T-helper 2 cell treated with Interferon-gamma antibody and Interleukin-4, amounts not matched to agents 5 μg/mL and 100 μg/mL, for 36 hours (primary cell): ENCODE measurements around the gene KRTAP12-3.
"Not testable (repeated sequence)": the region's sequence is repeated elsewhere in the genome, so short reads cannot be mapped to it uniquely, and the experiment has no call there.

Source experiments
- DNase-seq: peaks from one replicate; pipeline ENCODE4 v3.0.0; 2021; ENCODE audit warnings: low spot score
- H3K27ac Mint-ChIP-seq: one replicate; pipeline ENCODE4 v1.8.0; 2021; ENCODE audit warnings: mild to moderate bottlenecking, mixed read lengths
- H3K27me3 Mint-ChIP-seq: one replicate; pipeline ENCODE4 v1.8.0; 2021; ENCODE audit warnings: low read depth, mixed read lengths
- H3K36me3 Mint-ChIP-seq: one replicate; pipeline ENCODE4 v1.8.0; 2021; ENCODE audit warnings: low read depth, mixed read lengths
- H3K4me1 Mint-ChIP-seq: one replicate; pipeline ENCODE4 v1.8.0; 2021; ENCODE audit warnings: low read depth, mixed read lengths
- H3K4me3 Mint-ChIP-seq: one replicate; pipeline ENCODE4 v1.8.0; 2022; ENCODE audit warnings: mild to moderate bottlenecking, moderate library complexity, mixed read lengths
- H3K9me3 Mint-ChIP-seq: one replicate; pipeline ENCODE4 v1.8.0; 2021; ENCODE audit warnings: mixed read lengths

Gene KRTAP12-3

DNA sequence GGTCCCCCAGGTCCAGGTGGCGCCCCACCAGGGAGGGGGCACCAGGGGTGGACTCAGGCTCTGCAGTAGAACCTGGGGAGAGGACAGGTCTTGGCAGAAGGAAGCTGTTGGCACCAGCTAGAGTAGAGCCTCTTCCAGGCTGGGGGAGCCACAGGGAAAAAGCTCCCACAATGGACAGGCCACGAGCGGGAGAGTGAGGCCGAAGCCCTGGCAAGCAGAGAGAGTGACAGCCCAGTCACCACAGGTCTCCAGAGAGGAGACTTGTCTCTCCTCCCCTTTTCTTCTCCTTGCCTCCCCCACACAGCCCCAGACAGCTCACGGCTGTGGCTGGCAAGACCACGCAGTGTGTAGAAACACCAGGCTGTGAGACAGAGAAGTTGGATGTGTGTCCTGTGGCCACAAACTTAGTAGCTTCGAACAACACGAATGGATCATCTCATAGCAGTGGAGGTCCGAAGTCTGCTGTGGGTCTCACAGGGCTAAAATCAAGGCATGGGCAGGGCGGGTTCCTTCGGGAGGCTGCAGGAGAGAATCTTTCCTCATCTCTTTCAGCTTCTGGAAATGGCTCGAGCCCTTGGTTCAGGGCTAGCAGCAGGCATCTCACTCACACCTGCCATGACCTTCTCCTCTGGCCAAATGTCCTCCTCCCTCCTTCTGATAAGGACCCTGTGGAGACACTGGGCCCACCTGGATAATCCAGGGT lies 6.6 kb upstream of the KRTAP12-3 start:
- DNase-seq = no peak
- Mint-ChIP-seq H3K27ac (no peak overlapping the region), H3K4me1 (peaks cover 11% of the 10 kb centered on the region), H3K4me3 (no peak overlapping the region), H3K36me3 (peaks cover 12% of the 10 kb centered on the region), H3K27me3 (no peaks in the 10 kb centered on the region), H3K9me3 (peaks cover 9% of the 10 kb centered on the region)

DNA sequence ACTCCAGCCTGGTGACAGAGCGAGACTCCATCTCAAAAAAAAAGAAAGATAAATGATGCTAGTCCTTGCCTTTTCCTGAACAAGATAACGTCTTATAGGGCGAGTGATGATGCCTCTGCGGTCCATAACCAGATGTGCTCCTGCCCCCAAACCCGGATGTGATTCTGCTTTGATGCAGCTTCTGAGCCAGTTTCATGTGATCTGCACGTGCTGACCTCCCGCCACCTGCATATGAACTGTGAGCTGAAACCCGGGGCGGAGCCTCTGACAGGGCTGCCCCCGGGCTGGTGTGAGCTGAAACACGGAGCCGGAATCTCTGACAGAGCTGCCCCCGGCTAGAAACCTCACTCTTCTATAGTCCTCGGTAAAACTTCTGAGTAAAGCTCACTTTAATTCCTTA lies 4.6 kb upstream of the KRTAP12-3 start:
- peaks cover 29% of the 10 kb centered on the region for H3K4me1 Mint-ChIP-seq
- no peak overlapping the region for H3K27ac Mint-ChIP-seq
- no peaks in the 10 kb centered on the region for H3K27me3 Mint-ChIP-seq

DNA sequence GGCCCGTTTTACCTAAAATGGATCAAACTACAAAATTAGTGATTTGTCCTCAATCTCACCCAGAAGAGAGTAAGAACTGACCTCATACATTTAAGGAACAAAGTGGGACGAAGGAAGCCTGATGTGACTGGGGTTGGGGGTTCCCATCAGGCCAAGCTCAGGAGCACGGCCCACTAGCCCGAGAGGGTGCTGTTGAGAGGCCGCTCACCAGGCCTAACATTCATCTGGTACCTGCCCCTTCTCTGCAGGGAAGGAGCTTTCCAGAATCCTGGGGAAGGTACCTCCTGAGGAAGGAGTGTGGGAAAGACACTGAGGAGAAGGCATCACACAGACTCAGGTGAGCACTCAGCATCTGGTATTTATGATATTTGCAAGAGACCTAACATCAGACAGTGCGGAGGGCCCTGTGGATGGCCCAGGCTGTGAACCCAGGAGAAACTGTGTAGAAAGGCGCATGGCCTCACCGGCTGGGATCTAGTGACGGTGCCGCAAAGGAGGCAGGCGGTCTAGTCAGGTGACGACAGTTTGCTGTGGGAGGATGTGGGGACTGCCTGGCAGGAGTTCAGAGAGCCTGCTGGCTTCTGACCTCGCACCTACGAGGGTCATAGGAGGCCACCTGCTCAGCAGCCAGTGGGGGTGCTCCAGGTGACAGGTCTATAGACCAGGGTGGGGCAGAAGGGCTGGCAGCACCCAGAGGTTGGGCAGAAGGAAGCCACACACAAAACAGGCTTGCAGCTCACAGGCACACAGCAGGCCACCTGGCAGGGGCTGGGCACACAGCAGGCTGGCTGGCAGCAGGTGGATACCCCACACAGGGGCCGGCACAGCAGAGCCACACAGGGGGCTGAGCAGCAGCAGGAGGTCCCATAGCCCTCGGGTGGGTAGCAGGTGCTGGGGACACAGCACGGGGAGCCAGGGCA lies 3.8 kb upstream of the KRTAP12-3 start:
- Mint-ChIP-seq H3K4me1 (peaks cover 37% of the 10 kb centered on the region), H3K9me3 (peaks cover 28% of the 10 kb centered on the region), H3K4me3 (no peak overlapping the region), H3K27me3 (no peaks in the 10 kb centered on the region), H3K27ac (peak overlapping the region; percentile 50), H3K36me3 (peaks cover 37% of the 10 kb centered on the region)
- no peak for DNase-seq

More for the DNA sequence above, 4.6 kb upstream of the KRTAP12-3 start:
- H3K36me3 Mint-ChIP-seq = peaks cover 30% of the 10 kb centered on the region
- no peak for DNase-seq
- peaks cover 20% of the 10 kb centered on the region for H3K9me3 Mint-ChIP-seq
- H3K4me3 Mint-ChIP-seq = no peak overlapping the region

DNA sequence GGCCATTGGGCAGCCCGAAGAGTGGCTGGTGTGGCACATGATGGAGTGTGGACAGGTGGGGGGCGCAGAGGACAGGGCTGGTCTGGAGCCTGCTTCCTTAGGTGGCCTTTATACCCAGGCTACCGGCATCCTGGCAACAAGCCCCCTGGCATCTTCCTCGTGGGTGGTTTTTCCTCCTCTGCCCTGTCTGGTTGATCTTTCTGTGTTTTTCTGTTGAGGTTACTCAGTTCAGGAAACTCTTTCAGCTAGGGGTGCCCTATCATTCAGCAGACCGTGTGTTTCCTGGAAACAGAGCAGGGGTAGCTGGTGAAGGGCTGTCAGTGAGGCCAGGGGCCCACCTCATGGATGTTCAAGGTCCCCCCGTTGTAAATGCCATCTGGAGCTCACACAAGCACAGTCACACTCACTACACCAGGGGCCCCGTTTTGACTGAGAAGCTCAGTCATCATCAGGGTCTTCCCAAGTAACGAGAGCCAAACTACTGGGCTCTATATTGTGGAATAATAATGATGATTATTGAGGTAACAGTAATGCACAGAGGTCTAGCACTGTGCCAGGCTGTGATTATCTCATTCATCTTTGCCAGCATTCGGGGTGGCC lies 3.1 kb upstream of the KRTAP12-3 start, which contains the start of gene KRTAP12-4:
TSS of gene KRTAP12-4 (minus strand) at position 84 of the 600 bp plus-strand sequence. CDS start at position 39, 45 bp downstream.
- DNase-seq = no peak
- H3K9me3 Mint-ChIP-seq = peaks cover 32% of the 10 kb centered on the region
- peaks cover 37% of the 10 kb centered on the region for H3K36me3 Mint-ChIP-seq
- H3K4me3 Mint-ChIP-seq = no peak within 1 kb of the TSS
- H3K4me1 Mint-ChIP-seq = peaks cover 44% of the 10 kb centered on the region
- H3K27me3 Mint-ChIP-seq = peaks cover under 1% of the 10 kb centered on the region
- peak within 1 kb of the TSS; percentile 50 for H3K27ac Mint-ChIP-seq

DNA sequence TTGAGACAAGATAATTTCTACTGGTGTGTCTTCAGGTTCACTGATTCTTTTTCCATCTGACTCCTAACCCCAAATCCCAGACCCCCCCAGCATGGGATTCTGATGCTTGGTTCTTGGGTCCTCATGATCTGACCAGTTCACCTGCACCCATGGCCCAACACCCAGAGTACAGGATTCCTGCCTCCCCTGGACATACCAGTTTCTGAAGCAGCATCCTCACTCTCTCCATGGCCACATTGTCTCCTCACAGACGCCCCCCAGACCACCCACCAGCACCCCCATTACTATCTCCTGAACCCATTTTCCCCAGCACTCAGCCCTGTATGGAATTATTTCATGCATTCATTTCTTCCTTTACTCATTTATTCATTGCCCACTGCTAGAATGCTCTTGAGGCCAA lies 864 bp upstream of the KRTAP12-3 start:
- H3K27me3 Mint-ChIP-seq = peaks cover 7% of the 10 kb centered on the region
- H3K27ac Mint-ChIP-seq = peak overlapping the region; percentile 93
- peaks cover 46% of the 10 kb centered on the region for H3K4me1 Mint-ChIP-seq
- H3K36me3 Mint-ChIP-seq = peaks cover 37% of the 10 kb centered on the region
- peak overlapping the region; percentile 70 for H3K4me3 Mint-ChIP-seq
- H3K9me3 Mint-ChIP-seq = peaks cover 36% of the 10 kb centered on the region
- DNase-seq = no peak

DNA sequence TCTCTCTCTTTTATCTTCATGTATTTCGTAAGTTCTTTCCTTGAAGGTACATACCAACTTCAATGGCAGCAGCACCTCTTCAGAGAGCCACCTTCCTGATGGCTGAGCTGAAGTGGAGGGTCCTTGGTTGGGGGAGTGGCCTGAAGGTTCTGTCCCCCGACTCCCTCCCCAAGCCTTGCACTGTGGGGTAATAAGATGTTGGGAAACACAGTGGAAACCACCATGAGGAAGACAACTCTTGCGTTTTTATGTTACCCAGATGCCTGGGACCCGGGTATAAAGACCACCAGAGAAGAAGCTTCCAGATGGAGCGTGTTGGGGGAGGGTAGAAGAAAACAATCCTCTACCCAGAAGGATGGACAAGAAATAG lies 794 bp downstream of the KRTAP12-3 start:
- Mint-ChIP-seq H3K27ac (peak overlapping the region; percentile 93), H3K36me3 (peaks cover 36% of the 10 kb centered on the region), H3K4me1 (peaks cover 45% of the 10 kb centered on the region), H3K9me3 (peaks cover 36% of the 10 kb centered on the region), H3K27me3 (peaks cover 16% of the 10 kb centered on the region), H3K4me3 (peak overlapping the region; percentile 54)
- DNase-seq = no peak

DNA sequence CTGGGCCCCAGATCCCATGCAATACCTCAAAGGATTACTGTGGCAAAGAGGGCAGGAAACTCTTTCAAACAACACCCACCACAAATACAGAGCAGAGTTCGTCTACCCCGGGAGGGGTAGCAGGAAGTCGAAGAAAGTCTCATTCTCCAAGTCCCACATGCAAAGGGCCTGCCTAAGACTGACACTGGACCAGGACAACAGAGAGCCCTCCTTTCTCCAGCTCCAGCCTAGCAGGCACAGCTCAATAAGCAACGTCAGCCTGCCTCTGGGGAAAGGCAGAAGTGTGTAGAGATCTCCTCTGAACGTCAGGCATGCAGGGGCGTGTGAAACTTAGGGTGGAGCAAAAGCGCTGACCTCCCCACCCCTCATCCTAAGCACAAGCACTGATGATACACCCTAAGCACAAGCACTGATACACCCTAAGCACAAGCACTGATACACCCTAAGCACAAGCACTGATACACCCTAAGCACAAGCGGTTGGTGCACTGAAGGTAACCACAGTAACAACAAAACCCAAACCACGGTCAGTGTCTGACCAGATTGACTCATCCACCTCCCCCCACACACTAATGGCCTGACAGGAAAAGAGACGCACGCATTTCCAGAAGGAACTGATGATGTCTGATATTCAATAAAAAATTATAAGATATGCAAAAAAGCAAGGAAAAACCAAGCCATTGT lies 1.3 kb downstream of the KRTAP12-3 start:
- H3K27ac Mint-ChIP-seq = peak overlapping the region; percentile 93
- H3K27me3 Mint-ChIP-seq = peaks cover 21% of the 10 kb centered on the region
- H3K4me3 Mint-ChIP-seq = peak overlapping the region; percentile 54
- no peak for DNase-seq
- peaks cover 39% of the 10 kb centered on the region for H3K4me1 Mint-ChIP-seq
- peaks cover 36% of the 10 kb centered on the region for H3K9me3 Mint-ChIP-seq
- peaks cover 31% of the 10 kb centered on the region for H3K36me3 Mint-ChIP-seq

DNA sequence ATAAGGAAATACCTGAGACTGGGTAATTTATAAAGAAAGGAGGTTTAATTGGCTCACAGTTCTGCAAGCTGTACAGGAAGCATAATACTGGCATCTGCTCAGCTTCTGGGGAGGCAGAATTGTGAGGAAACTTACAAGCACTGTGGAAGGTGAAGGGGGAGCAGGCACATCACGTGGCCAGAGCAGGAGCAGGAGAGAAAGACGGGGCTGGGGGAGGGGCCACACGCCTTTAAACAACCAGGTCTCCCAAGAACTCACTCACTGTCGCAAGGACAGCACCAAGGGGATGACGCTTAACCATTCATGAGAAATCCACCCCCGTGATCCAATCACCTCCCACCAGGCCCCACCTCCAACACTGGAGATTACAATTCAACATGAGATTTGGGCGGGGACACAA lies 3.8 kb downstream of the KRTAP12-3 start:
- not testable (repeated sequence) for H3K27ac Mint-ChIP-seq, DNase-seq, H3K4me3 Mint-ChIP-seq
- Mint-ChIP-seq H3K4me1 (peaks cover 33% of the 10 kb centered on the region), H3K36me3 (peaks cover 21% of the 10 kb centered on the region), H3K9me3 (peaks cover 30% of the 10 kb centered on the region), H3K27me3 (peaks cover 30% of the 10 kb centered on the region)

DNA sequence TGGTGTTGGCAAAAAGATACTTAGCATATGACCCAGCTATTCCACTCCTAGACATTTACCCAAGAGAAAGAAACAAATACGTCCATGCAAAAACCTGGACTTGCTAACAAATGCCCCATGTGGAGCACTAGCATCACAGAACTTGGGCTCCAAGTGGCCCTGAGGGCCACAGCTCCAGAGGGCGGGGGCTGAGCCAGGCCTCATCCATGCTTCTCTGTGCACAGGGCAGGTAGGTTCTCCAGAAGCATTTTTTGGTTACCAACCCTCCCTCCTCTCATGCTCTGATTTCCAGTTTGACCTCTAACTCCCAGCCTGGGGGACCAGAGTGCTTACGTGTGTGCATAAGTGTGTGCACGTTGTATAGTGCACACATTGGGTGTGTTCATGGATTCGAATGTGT lies 7.0 kb downstream of the KRTAP12-3 start:
- H3K9me3 Mint-ChIP-seq = peaks cover 10% of the 10 kb centered on the region
- H3K27me3 Mint-ChIP-seq = peaks cover 40% of the 10 kb centered on the region
- no peak for DNase-seq
- H3K36me3 Mint-ChIP-seq = no peaks in the 10 kb centered on the region
- no peak overlapping the region for H3K4me3 Mint-ChIP-seq
- H3K4me1 Mint-ChIP-seq = peaks cover 2% of the 10 kb centered on the region
- H3K27ac Mint-ChIP-seq = no peak overlapping the region

DNA sequence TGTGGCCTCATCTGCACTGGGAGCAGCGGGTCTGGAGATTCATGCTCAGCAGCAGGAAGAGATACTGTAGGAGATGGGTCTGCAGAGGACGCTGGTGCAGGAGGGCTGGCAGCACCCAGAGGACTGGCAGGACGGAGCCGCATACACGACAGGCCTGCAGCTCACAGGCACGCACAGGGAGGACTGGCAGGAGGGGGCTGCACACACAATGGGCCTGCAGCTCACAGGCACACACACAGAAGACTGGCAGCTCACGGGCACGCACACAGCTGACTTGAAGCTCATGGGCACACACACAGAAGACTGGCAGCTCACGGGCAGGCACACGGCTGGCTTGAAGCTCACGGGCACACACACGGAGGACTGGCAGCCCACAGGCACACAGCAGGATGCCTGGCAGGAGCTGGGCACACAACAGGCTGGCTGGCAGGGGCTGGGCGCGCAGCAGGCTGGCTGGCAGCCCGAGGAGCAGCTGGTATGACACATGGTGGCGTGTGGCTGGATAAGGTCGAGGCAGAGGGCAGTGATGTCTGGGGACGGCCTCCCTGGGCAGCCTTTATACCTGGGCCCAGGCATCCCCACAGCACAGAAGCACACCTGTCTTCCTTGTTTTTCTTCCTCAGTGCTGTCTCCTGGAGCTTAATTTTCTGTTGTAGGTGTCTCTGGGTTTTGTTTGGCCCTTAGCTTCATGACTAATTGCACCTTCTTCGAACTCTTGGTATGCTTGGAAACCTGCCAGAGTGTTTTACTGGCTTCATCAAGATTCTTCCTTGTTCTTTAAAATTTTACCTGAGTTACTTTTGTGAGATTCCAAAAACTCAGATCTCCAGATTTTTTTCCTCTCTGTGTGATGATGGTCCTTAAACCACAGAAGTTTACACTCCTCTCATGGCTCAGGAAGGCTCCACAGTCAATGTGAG lies 8.9 kb downstream of the KRTAP12-3 start, which contains the start of gene KRTAP12-2:
TSS of gene KRTAP12-2 (minus strand) at position 527 of the 920 bp plus-strand sequence. CDS start at position 486, 41 bp downstream.
- Mint-ChIP-seq H3K4me3 (no peak within 1 kb of the TSS), H3K27me3 (peaks cover 34% of the 10 kb centered on the region)
- DNase-seq = no peak

DNA sequence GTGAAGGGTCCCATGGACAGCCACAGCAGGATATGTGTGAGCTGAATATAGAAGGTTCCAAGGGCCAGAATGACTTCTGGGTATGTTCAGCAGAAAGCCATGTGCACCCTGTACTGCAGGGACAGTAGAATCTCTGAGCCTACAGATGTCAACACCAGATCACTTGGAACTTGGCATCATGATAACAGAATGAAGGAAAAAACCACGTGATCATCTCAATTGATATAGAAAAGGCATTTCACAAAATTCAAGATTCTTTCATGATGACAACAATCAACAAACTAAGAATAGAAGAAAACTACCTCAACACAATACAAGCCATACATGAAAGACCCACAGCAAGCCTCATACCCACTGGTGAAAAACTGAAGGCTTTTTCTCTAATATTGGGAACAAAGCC lies 9.9 kb downstream of the KRTAP12-3 start:
- no peak for DNase-seq
- no peak overlapping the region for H3K27ac Mint-ChIP-seq
- no peaks in the 10 kb centered on the region for H3K4me1 Mint-ChIP-seq
- no peaks in the 10 kb centered on the region for H3K36me3 Mint-ChIP-seq
- peaks cover 31% of the 10 kb centered on the region for H3K27me3 Mint-ChIP-seq
- H3K4me3 Mint-ChIP-seq = no peak overlapping the region
- H3K9me3 Mint-ChIP-seq = peaks cover 27% of the 10 kb centered on the region

More for the DNA sequence above, 8.9 kb downstream of the KRTAP12-3 start, which contains the start of gene KRTAP12-2:
- no peak within 1 kb of the TSS for H3K27ac Mint-ChIP-seq
- no peaks in the 10 kb centered on the region for H3K4me1 Mint-ChIP-seq
- H3K9me3 Mint-ChIP-seq = peaks cover 22% of the 10 kb centered on the region
- H3K36me3 Mint-ChIP-seq = no peaks in the 10 kb centered on the region

DNA sequence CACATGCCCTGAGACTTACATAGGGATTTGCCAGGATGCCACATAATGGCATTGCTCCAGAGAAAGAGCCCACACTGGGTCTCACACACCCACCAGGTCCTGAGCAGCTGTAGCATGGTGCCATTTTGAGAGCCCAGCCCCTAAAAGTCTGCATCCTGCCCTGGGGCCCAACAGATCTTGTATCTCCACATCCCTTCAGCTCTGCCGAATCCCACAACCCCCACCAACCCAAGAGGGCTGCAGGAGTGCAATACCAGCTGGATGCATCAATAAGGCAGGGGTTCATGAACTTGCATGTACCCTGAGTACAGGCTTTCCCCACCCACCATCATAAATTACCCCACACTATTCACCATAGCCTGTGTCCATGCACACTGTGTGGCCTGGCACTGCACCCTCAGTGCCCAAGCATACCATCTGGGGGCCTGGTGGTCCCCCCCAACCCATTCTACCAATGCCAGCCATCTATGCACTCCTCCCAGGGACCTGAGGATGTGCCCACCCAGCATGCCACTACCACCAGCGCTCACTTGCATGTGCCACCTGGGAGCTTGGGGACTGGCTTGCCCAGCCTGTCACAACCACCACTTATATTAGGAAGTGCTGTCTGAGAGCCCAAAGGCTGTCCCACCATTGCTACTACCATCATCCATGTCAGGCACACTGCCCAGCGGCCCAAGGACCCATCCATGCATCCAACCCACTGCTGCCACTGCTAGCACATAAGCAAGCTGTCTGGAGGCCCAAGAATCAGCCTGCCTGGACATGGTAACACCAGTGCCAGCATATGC lies 13.1 kb downstream of the KRTAP12-3 start:
- DNase-seq = no peak
- Mint-ChIP-seq H3K4me1 (no peaks in the 10 kb centered on the region), H3K36me3 (no peaks in the 10 kb centered on the region), H3K27me3 (peaks cover 23% of the 10 kb centered on the region), H3K9me3 (peaks cover 42% of the 10 kb centered on the region), H3K4me3 (no peak overlapping the region), H3K27ac (no peak overlapping the region)
